8988T (cell line): ENCODE results near the gene PON3.
"Not testable (repeated sequence)": the region's sequence is repeated elsewhere in the genome, so short reads cannot be mapped to it uniquely, and the experiment has no call there.

Experiments used
- DNase-seq: peaks from one replicate; pipeline ENCODE4 v3.0.0; 2011

The PON3 gene

GRCh38 chr7:95411666-95412065 is 15.5 kb upstream of the PON3 start:
- no peak for DNase-seq

- no peak for DNase-seq
These were observed 14.9 kb upstream of the PON3 start for GRCh38 chr7:95411036-95411435.

GRCh38 chr7:95407751-95408150 is 11.6 kb upstream of the PON3 start:
- no peak for DNase-seq

- DNase-seq = no peak
These were observed 9.6 kb upstream of the PON3 start for GRCh38 chr7:95405800-95406199.

- no peak for DNase-seq
These were observed 9.0 kb upstream of the PON3 start for GRCh38 chr7:95405208-95405607.

GRCh38 chr7:95404316-95404865 is 8.2 kb upstream of the PON3 start:
- DNase-seq = no peak

- DNase-seq = no peak
These were observed 2.2 kb upstream of the PON3 start for GRCh38 chr7:95398155-95398940.

GRCh38 chr7:95397381-95397780 is 1.2 kb upstream of the PON3 start:
- no peak for DNase-seq

- DNase-seq = no peak
These were observed 430 bp downstream of the PON3 start for GRCh38 chr7:95395755-95396135.

GRCh38 chr7:95394370-95394769 is 1.8 kb downstream of the PON3 start:
- no peak for DNase-seq

GRCh38 chr7:95391761-95392160 is 4.4 kb downstream of the PON3 start:
- no peak for DNase-seq

- no peak for DNase-seq
These were observed 6.7 kb downstream of the PON3 start for GRCh38 chr7:95389516-95389915.

- DNase-seq = not testable (repeated sequence)
These were observed 16.7 kb downstream of the PON3 start for GRCh38 chr7:95379457-95379856.

- no peak for DNase-seq
These were observed 19.4 kb downstream of the PON3 start for GRCh38 chr7:95376632-95377400.

GRCh38 chr7:95375591-95376257 is 20.5 kb downstream of the PON3 start:
- no peak for DNase-seq

- no peak for DNase-seq
These were observed 22.9 kb downstream of the PON3 start for GRCh38 chr7:95373323-95373722.

GRCh38 chr7:95368235-95368634 is 27.9 kb downstream of the PON3 start:
- DNase-seq = no peak

- no peak for DNase-seq
These were observed 28.6 kb downstream of the PON3 start for GRCh38 chr7:95367606-95368005.

- DNase-seq = no peak
These were observed 31.0 kb downstream of the PON3 start for GRCh38 chr7:95365151-95365550.

- no peak for DNase-seq
These were observed 38.6 kb downstream of the PON3 start for GRCh38 chr7:95357623-95358022.

GRCh38 chr7:95342642-95343307 is 53.4 kb downstream of the PON3 start:
- no peak for DNase-seq

- no peak for DNase-seq
These were observed 54.1 kb downstream of the PON3 start for GRCh38 chr7:95342029-95342428.

GRCh38 chr7:95340491-95340890 is 55.7 kb downstream of the PON3 start:
- no peak for DNase-seq
